Loucy (cell line): ENCODE data around the gene ZBTB20.

Experiments used
- CTCF ChIP-seq: fragments of 200-600 bp; sonication (generic); conservative IDR thresholded peaks from 2 replicates; pipeline ENCODE4 v1.5.1; 2014; ENCODE audit warnings: mild to moderate bottlenecking, antibody characterized with exemption, low read length
- EZH2phosphoT487 ChIP-seq: fragments of 200-600 bp; IDR thresholded peaks from 2 replicates; pipeline ENCODE4 v1.6.1; 2018; ENCODE audit warnings: antibody characterized with exemption, mild to moderate bottlenecking, moderate library complexity, borderline replicate concordance

- no peak for TF ChIP-seq CTCF
- no peak for TF ChIP-seq EZH2phosphoT487
These were observed 735.9 kb downstream of the ZBTB20 start for GRCh38 chr3:114411190-114411668.
